ENCODE measurements around the gene TEAD1. TPM values are rescaled to one million over a fixed set of nuclear protein-coding genes. Genes with fewer than 3 reads are reported as not detected.

TEAD1 gene
- total RNA-seq, 4 donors from 2014 or later: 184 to 272 (median 208) TPM

DNA sequence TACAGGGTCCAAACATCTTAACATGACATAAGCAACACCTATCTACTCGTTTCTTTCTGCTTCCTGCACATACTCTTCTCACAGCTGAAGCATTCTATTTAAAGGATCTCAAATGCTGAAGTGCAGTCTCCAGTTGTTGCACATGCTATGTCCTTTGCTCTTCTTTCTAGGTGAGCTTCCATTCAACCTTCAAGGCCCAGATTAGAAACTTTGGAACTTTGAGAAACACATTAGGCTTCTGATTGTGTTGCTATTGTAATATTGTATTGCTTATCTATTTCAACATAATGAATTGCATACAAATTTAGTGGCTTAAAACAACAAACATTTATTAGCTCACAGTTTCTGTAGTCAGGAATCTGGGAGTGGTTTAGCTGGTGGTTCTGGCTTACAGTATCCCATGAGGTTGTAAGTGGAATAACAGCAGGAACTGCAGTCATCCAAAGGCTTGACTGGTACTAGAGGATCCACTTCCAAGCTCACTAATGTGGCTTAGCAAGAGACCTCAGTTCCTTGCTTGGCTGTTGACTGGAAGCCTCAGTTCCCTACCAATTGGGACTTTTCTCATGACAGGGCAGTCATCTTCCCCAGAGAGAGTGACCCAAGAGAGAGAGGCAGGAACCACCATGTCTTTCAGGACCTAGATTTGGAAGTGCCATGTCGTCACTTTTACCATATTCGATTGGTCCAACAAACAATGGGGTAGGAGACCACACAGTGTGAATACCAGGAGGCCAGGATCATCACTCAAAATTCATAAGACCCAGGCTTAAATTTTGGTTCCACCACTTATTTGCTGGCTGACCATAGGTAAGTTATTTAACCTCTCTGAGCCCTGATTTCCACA lies 307.7 kb downstream of the TEAD1 start:
- ATAC-seq: no peak
- WGBS, 2 donors (ENCODE audit: low coverage in 1 of 2): 78 to 79% methylated on average over 3 of the region's 3 CpGs

DNA sequence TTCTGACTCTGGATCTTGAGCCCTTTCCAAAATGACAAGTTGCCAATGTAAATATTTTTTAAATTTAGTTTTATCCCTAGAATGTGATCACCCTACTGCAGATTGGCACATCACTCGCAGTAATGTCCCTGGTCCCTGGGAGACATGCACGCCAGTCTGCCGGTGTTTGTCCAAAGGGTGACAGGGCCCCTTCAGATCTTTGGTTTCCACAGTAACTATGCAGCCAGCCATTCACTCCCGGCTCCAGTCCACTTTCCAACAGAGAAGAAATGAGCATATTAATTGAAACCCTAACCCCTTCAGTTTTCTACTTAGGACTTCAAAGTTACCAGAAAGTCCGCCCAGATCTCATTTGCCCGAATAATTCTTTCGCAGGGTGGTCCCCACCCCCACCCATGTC lies 309.1 kb downstream of the TEAD1 start:
- TF ChIP-seq EP300 (IDR thresholded peaks at IDR 0.05) (no peak), POLR2AphosphoS5 (IDR thresholded peaks at IDR 0.05) (no peak), POLR2A (IDR thresholded peaks at IDR 0.05) (no peak)
- TF ChIP-seq, protein P1, sequence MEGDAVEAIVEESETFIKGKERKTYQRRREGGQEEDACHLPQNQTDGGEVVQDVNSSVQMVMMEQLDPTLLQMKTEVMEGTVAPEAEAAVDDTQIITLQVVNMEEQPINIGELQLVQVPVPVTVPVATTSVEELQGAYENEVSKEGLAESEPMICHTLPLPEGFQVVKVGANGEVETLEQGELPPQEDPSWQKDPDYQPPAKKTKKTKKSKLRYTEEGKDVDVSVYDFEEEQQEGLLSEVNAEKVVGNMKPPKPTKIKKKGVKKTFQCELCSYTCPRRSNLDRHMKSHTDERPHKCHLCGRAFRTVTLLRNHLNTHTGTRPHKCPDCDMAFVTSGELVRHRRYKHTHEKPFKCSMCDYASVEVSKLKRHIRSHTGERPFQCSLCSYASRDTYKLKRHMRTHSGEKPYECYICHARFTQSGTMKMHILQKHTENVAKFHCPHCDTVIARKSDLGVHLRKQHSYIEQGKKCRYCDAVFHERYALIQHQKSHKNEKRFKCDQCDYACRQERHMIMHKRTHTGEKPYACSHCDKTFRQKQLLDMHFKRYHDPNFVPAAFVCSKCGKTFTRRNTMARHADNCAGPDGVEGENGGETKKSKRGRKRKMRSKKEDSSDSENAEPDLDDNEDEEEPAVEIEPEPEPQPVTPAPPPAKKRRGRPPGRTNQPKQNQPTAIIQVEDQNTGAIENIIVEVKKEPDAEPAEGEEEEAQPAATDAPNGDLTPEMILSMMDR (IDR thresholded peaks at IDR 0.05): no peak
- peaks cover 30% of the 10 kb centered on the region for H3K27me3 ChIP-seq
- 75 to 100% methylated on average over 2 to 4 of the region's 7 CpGs for WGBS, 2 donors (ENCODE audit: low coverage in 1 of 2)
- no peaks in the 10 kb centered on the region for H3K4me1 ChIP-seq
- H3K36me3 ChIP-seq: no peaks in the 10 kb centered on the region
- no peaks in the 10 kb centered on the region for H3K9me3 ChIP-seq
- no peak for ATAC-seq
- H3K4me3 ChIP-seq: no peak overlapping the region
- H3K27ac ChIP-seq: no peak overlapping the region

More for the DNA sequence above, 307.7 kb downstream of the TEAD1 start:
- H3K9me3 ChIP-seq: no peaks in the 10 kb centered on the region
- TF ChIP-seq EP300 (IDR thresholded peaks at IDR 0.05) (no peak), POLR2A (IDR thresholded peaks at IDR 0.05) (no peak), POLR2AphosphoS5 (IDR thresholded peaks at IDR 0.05) (no peak)
- TF ChIP-seq, protein P1 (IDR thresholded peaks at IDR 0.05): no peak
- H3K27me3 ChIP-seq: peaks cover 25% of the 10 kb centered on the region
- no peak overlapping the region for H3K27ac ChIP-seq
- no peak overlapping the region for H3K4me3 ChIP-seq
- H3K36me3 ChIP-seq: no peaks in the 10 kb centered on the region
- H3K4me1 ChIP-seq: no peaks in the 10 kb centered on the region

DNA sequence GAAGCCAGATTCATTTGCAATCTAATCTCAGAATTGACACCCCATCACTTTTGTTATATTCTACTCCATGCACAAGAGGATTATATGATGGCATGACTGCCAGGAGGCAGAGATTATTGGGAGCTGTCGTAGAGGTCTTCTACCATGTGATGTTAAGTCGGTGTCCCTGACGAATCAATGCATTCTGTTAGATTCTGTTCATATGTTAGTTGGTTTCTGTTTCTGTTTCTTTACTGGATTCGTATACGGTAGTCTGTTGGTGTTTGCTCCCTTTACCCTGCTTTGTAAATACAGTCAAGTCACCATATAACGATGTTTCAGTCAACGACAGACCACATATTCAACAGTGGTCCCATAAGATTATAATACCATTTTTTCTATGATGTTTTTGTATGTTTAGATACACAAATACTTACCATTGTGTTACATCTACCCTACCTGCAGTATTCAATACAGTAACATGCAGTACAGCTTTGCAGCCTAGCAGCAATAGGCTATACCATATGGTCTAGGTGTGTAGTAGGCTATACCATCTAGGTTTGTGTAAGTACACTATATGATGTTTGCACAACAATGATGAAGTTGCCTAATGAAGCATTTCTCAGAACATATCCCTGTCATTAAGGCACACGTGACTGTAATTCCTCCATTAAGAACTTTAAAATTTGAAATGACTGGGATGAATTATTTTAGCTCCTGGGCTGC lies 312.1 kb downstream of the TEAD1 start:
- no peak for ATAC-seq
- Histone ChIP-seq H3K27ac (no peak overlapping the region), H3K4me3 (no peak overlapping the region), H3K27me3 (peaks cover 23% of the 10 kb centered on the region), H3K36me3 (no peaks in the 10 kb centered on the region), H3K4me1 (no peaks in the 10 kb centered on the region), H3K9me3 (no peaks in the 10 kb centered on the region)
- 77 to 92% methylated on average over 7 to 8 of the region's 8 CpGs for WGBS, 2 donors (ENCODE audit: low coverage in 1 of 2)
- TF ChIP-seq, protein P1 (IDR thresholded peaks at IDR 0.05): no peak
- TF ChIP-seq POLR2A (IDR thresholded peaks at IDR 0.05) (no peak), POLR2AphosphoS5 (IDR thresholded peaks at IDR 0.05) (no peak), EP300 (IDR thresholded peaks at IDR 0.05) (no peak)

DNA sequence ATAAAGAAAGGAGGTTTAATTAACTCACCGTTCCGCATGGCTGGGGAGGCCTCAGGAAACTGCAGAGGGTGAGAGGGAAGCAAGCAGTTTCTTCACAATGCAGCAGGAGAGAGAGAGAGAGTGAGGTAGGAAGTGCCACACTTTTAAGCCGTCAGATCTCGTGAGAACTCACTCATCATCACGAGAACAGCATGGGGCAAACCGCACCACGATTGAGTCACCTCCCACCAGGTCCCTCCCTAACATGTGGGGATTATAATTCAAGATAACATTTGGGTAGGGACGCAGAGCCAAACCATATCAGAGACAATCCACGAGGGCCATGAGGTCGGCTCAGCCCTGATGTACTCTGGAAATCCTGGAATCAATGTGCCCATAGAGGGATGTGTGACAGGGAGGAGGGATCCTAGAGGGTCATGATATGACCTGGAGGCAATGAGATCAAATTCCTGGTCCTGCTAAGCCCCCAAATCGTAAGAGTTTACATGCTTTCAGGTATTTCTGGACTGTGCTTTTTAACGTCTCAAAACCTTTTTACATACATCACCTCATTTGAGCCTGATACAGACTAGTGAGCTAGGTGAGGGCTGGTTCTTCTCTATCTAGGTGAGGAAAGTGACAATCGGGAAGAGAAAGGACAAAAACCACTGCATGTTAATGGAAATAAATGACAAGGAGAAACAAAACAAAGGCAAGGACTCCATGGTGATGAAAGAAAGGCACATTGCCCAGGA lies 315.4 kb downstream of the TEAD1 start:
- no peak for ATAC-seq
- H3K4me1 ChIP-seq: no peaks in the 10 kb centered on the region
- H3K27ac ChIP-seq: no peak overlapping the region
- H3K36me3 ChIP-seq: no peaks in the 10 kb centered on the region
- peaks cover 23% of the 10 kb centered on the region for H3K27me3 ChIP-seq
- no peaks in the 10 kb centered on the region for H3K9me3 ChIP-seq
- H3K4me3 ChIP-seq: no peak overlapping the region
- 69 to 89% methylated on average over 3 to 12 of the region's 13 CpGs for WGBS, 2 donors (ENCODE audit: low coverage in 1 of 2)
- TF ChIP-seq POLR2AphosphoS5 (IDR thresholded peaks at IDR 0.05) (no peak), POLR2A (IDR thresholded peaks at IDR 0.05) (no peak), EP300 (IDR thresholded peaks at IDR 0.05) (no peak)
- TF ChIP-seq, protein P1 (IDR thresholded peaks at IDR 0.05): no peak

Measured in gastroesophageal sphincter (tissue), 4 donors.